Bone marrow (tissue), 2 donors: ENCODE data around the gene ZKSCAN1.

Source experiments
- DNase-seq, 2 donors: peaks; one replicate each; lab custom pipeline; 2025; lab: John Stamatoyannopoulos, UW

Gene ZKSCAN1

DNA sequence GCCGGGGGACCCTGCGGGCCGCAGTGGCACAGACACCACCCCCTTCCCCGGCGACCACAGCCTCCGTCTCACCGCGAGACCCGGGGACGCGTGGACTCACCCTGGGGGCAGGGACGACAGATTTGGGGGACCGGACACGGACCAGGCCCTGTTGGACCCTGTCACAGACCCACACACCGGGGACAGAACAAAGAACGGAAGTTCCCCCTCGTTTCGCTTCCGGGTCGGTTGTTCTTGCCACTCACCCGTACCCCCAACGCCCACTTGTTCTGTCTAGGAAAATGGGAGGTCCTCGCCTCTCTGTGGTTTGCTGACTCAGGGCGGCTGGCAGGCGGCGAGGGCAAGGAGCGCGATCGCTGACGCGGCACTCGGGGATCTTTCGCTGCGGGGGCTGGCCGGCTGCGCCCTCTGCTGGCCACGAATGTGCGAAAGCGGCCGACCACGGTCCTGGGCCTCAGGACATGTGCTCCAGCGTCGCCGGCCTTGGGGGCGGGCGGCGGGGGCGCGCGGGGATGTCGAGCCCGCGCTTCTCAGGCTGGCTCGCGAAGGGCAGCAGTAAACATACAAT is 66.2 kb downstream of the ZKSCAN1 start, which contains the start of gene ZNF3:
TSS of gene ZNF3 (minus strand) at position 189 of the 568 bp plus-strand sequence. CDS start 4,366 bp downstream, outside the sequence.
- DNase-seq, result peak; percentile 91 to 98

DNA sequence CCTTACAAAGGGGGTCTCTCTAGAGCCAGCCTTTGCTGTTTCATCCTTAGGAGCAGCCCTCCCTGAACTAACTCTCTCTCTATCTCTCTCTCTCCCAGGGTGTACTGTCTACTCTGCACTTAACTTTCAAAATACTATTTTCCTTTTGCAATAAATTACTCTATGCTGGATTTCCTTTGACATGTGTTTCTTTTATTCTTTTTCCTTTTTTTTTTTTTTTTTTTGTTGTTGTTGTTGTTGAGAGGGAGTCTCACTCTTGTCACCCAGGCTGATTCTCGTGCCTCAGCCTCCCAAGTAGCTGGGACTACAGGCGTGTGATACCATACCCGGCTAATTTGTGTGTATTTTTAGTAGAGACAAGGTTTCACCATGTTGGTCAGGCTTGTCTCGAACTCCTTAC is 67.6 kb downstream of the ZKSCAN1 start:
- no peak for DNase-seq

DNA sequence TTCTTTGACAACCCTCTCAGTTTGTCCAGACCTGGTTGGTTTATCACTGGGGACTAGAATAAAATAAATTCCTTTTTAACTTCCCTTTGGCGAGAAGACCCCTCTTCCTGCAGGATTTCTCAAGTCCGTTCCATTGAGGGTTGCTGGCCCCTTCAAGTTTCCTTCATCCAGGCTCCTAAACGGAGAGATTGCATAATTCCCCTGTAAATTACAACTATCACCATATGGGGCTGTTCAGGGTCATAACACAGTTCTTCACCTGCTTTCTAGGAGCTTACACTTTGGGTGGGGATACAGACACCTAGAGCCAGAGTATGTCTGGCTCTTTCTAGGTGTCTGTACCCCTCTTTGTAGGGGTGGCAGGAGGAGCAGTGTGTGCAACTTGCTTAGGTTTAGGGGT is 70.1 kb downstream of the ZKSCAN1 start:
- DNase-seq, result no peak

DNA sequence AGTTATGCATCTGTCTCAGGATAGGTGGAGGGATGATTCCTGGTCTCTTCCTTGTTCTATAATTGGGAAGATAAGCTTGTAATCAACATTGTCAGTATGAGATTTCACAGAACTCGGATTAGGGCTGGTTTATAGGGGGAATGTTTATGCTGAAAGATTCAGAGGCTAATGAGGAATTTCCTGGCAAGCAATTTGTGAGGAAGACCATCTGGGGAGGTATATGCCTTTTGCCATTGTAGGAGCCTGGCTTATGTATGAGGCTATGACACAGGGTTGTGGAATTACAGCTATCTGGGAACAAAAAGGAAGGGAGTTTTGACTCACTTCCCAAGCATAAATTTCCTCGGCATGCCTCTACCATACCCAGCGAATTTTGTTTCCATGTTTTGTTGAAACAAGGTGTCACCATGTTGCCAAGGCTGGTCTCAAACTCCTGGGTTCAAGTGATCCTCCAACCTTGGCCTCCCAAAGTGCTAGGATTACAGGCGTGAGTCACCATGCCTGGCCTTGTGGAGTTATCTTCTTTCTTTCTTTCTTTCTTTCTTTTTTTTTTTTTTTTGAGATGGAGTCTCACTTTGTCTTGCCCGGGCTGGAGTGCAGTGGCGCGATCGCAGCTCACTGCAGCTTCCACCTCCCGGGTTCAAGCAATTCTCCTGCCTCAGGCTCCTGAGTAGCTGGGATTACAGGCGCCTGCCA is 71.8 kb downstream of the ZKSCAN1 start:
- DNase-seq, result no peak

DNA sequence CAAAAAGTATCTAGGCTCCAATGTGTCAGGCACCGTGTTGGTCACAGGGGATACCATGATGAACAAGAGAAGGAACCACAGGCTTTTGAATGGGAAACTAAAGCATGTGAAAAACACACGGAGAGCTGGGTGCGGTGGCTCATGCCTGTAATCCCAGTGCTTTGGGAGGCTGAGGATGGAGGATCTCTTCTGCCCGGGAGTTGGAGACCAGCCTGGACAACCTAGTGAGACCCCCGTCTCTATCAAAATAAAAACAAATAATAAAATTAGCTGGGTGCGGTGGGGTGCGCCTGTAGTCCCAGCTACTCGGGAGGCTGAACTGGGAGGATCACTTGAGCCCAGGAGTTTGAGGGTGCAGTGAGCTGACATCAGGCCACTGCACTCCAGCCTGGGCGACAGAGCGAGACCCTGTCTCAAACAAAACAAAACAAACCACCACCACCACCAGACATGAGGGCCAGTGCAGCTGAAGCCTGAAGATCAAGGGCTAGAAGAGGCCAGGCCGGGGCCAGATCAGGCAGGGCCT is 72.8 kb downstream of the ZKSCAN1 start:
- DNase-seq, result no peak

DNA sequence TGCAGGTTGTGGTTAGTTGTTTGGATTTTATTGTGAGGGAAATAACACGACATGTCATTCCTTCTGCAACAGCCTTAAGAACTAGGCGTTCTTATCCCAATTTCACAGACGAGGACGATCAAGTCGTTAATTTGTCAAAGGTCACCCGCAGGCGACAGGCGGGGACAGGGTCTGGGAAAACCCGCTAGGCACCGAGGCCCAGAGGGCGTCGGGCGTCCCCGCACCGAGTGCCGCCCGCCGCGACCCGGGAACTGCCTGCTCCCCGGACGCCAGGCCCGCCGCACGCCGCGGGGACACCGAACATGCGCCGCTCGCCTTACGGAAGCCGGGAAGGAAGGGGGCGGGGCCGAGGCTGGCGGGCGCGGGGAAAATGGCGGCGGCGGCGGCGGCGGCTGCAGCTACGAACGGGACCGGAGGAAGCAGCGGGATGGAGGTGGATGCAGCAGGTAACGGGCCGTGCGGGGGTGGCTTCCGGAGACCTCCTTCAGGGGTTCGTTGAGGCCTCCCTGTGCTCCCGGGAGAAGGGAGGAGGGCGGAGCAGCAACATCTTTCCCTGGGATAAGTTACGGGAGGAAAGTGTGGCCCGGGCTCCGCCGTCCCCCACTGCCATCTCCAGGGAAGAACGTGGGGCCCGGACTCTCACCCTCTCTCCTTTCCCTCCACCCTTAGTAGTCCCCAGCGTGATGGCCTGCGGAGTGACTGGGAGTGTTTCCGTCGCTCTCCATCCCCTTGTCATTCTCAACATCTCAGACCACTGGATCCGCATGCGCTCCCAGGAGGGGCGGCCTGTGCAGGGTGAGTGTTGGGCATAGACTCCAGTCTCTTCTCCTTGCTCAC is 73.4 kb downstream of the ZKSCAN1 start, which contains the start of gene COPS6:
TSS of gene COPS6 (plus strand) at position 349 of the 837 bp plus-strand sequence. CDS start at position 371, 22 bp downstream.
- peak; percentile 7 to 74 for DNase-seq

DNA sequence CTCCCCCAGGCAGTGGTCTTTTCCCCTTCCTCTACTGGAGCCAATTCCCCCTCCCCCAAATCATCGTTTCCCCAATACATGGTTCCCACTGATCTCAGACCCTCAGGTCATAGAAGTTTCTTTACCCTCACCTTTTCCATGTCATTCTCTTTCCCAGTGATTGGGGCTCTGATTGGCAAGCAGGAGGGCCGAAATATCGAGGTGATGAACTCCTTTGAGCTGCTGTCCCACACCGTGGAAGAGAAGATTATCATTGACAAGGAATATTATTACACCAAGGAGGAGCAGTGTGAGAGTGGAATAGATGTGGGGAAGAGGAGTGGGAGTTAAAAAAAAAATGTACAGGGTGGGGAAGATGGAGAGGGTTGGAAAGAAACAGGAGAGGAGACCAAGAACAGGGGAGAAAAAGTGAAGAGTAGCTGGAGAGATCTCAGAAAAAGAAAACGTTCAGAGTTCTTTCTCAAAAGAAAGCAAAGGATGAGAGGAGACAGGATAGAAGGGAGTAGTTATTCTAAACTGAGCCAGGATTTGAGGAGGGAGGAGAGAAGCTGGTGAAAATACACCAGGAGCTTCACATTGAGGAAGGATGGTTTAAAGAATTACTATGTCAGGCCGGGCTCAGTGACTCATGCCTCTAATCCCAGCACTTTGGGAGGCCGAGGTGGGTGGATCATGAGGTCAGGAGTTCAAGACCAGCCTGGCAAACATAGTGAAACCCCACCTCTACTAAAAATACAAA is 74.2 kb downstream of the ZKSCAN1 start:
- DNase-seq, result no peak

DNA sequence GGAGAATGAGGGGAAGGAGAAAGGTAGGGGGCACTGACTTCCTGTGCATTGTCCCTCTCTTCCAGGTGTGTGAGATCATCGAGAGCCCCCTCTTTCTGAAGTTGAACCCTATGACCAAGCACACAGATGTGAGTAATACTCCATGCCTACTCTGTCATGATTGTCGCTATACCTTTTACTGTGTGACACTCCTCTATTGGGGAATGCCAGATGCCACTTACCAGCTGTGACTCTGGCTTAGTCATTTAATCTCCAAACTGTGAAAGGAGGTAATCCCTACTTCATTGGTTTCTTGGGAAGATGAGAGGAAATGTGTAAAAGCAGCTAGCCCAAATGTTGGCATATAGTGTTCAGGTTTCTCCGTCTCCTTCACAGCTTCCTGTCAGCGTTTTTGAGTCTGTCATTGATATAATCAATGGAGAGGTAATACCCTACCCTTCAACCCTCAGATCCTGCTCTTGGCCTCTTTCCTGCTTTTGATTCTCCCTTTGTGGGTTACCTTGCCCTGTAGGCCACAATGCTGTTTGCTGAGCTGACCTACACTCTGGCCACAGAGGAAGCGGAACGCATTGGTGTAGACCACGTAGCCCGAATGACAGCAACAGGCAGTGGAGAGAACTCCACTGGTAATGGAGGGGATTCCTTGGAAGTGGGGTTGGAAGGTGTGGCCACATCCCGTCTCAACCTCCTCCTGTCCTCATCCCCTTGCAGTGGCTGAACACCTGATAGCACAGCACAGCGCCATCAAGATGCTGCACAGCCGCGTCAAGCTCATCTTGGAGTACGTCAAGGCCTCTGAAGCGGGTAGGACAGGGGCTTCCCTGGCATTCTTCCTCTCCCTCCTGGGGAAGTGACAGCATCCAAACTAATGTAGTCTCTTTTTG is 75.4 kb downstream of the ZKSCAN1 start:
- no peak for DNase-seq
